Measurements from ENCODE around the gene ERAP2.

DNA sequence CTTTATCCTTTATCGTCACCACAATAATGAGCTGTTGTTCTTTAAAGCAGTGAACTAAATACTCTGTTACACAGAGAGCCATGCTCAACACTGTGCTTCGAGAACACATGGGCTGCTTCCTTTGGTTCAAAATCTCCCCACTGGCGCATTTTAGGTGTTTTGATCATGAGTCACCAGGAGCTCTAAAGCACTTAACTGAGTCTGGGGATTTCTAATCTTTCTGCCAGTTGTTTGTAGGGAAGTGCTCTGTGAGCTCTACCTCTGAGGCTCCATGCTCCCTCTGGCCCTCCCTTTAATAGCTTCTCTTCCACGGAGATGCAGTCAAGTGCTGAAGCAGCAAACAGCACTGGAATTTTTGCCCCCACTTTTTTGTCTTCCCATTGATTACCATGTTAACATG is 17.0 kb downstream of the ERAP2 start:
- TF ChIP-seq, protein P1, sequence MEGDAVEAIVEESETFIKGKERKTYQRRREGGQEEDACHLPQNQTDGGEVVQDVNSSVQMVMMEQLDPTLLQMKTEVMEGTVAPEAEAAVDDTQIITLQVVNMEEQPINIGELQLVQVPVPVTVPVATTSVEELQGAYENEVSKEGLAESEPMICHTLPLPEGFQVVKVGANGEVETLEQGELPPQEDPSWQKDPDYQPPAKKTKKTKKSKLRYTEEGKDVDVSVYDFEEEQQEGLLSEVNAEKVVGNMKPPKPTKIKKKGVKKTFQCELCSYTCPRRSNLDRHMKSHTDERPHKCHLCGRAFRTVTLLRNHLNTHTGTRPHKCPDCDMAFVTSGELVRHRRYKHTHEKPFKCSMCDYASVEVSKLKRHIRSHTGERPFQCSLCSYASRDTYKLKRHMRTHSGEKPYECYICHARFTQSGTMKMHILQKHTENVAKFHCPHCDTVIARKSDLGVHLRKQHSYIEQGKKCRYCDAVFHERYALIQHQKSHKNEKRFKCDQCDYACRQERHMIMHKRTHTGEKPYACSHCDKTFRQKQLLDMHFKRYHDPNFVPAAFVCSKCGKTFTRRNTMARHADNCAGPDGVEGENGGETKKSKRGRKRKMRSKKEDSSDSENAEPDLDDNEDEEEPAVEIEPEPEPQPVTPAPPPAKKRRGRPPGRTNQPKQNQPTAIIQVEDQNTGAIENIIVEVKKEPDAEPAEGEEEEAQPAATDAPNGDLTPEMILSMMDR (IDR thresholded peaks at IDR 0.05), result no peak
- no peak for TF ChIP-seq POLR2A (IDR thresholded peaks at IDR 0.05)

Data from right lobe of liver (tissue), 4 donors.